ENCODE measurements around the gene TIAM2.

Gene TIAM2

DNA sequence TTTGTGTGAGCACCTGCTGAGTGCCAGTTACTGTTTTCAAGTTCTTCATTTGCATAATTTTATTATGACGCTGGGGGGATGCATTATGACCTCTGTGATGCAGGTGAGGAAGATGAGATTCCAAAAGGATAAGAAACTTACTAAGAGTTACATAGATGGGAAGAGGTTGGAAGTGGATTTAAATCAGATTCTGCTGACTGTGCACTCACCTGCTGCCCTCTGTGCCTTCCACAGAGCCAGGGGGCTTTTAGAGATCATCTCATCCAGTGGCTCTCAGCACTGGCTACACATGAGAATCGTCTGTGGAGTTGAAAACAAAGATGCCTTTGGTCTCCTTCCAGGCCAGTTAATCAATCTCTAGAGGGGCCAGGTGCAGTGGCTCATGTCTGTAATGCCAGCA, 47.9 kb downstream of the TIAM2 start:
- no peak for TF ChIP-seq CTCF (IDR thresholded peaks at IDR 0.05; ENCODE audit: low read depth, low read length)
- H3K4me3 ChIP-seq (ENCODE audit: low read depth, low read length) = no peak overlapping the region

- no peak for TF ChIP-seq CTCF (IDR thresholded peaks at IDR 0.05; ENCODE audit: low read depth, low read length)
- H3K4me3 ChIP-seq (ENCODE audit: low read depth, low read length) = no peak overlapping the region
Observed at GRCh38 chr6:155045561-155046404, 50.7 kb downstream of the TIAM2 start.

DNA sequence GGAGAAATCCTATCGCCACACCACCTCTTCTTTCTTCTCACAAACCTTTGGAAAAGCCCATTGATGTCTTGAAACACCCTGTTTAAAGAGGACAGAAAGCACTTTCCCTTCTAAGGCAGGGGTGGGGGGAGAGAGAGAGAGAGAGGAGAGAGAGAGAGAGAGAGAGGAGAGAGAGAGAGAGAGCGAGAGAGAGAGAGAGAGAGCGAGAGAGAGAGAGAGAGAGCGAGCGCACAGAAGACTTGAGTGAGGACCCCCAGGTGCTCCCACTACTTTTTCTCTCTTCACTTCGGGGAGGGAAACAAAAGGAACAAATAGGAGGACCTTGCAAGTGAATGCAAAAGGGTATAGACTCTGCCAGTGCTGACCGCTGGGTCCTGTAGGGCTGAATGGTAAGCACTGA, 52.4 kb downstream of the TIAM2 start:
- no peak overlapping the region for H3K4me3 ChIP-seq (ENCODE audit: low read depth, low read length)
- TF ChIP-seq CTCF (IDR thresholded peaks at IDR 0.05; ENCODE audit: low read depth, low read length) = no peak

DNA sequence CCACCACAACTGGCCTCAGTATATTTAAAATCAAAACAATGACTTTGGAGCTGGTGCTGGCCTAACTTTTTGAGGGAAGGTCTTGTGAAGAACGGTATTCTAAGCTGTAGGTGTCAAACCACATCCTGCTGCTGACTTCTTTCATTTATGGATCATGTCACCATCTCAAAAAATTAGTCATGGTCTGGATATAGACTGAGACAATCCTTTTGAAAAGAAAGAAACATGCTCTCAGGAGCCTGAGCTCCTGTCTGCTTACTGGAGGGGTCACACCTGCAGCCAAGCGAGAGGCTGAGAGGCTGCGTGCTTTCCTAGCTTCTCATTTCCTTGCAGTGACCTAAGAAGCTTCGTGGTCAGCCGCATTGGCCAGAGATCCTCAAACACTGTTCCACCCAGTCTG, 55.2 kb downstream of the TIAM2 start:
- no peak overlapping the region for H3K4me3 ChIP-seq (ENCODE audit: low read depth, low read length)
- no peak for TF ChIP-seq CTCF (IDR thresholded peaks at IDR 0.05; ENCODE audit: low read depth, low read length)

- no peak for TF ChIP-seq CTCF (IDR thresholded peaks at IDR 0.05; ENCODE audit: low read depth, low read length)
- no peak overlapping the region for H3K4me3 ChIP-seq (ENCODE audit: low read depth, low read length)
Observed at GRCh38 chr6:155054491-155055250, 59.6 kb downstream of the TIAM2 start.

- no peak for TF ChIP-seq CTCF (IDR thresholded peaks at IDR 0.05; ENCODE audit: low read depth, low read length)
Observed at GRCh38 chr6:155055729-155056128, 60.6 kb downstream of the TIAM2 start.

GRCh38 chr6:155056756-155057155, 61.6 kb downstream of the TIAM2 start:
- no peak for TF ChIP-seq CTCF (IDR thresholded peaks at IDR 0.05; ENCODE audit: low read depth, low read length)

More at GRCh38 chr6:155055729-155056128, 60.6 kb downstream of the TIAM2 start:
- H3K4me3 ChIP-seq (ENCODE audit: low read depth, low read length) = no peak overlapping the region

More at GRCh38 chr6:155056756-155057155, 61.6 kb downstream of the TIAM2 start:
- H3K4me3 ChIP-seq (ENCODE audit: low read depth, low read length) = no peak overlapping the region

Measured in WI38 (cell line).